ENCODE data around the gene NTM.

GRCh38 chr11:131656179-131656838 lies 285.9 kb downstream of the NTM start:
- TF ChIP-seq POLR2AphosphoS5 (IDR thresholded peaks at IDR 0.05; ENCODE audit: borderline replicate concordance, low read depth, low read length) (no peak), EZH2 (IDR thresholded peaks at IDR 0.05) (no peak), FOXP2 (optimal IDR thresholded peaks at IDR 0.05; ENCODE audit: control extremely low read depth, extremely low read length, insufficient read depth) (no peak)
